ENCODE measurements around the gene TRIM17. TPM values are rescaled to one million over a fixed set of nuclear protein-coding genes. Genes with fewer than 3 reads are reported as not detected.

Gene TRIM17
- polyA plus RNA-seq, 1 donor from 2014 or later = 0.14 TPM

GRCh38 chr1:228396770-228397662 lies 19.6 kb downstream of the TRIM17 start:
- H4K20me1 ChIP-seq (ENCODE audit: insufficient read depth) = no peaks in the 10 kb centered on the region
- H3K9me2 ChIP-seq (ENCODE audit: insufficient read depth, low read length) = no peaks in the 10 kb centered on the region
- H3K9ac ChIP-seq (ENCODE audit: low read length) = no peak overlapping the region
- H2AFZ ChIP-seq (ENCODE audit: low read depth, low read length) = no peak overlapping the region
- no peak for TF ChIP-seq POLR2AphosphoS5 (IDR thresholded peaks at IDR 0.05)
- no peak for TF ChIP-seq EZH2 (IDR thresholded peaks at IDR 0.05; ENCODE audit: borderline replicate concordance, insufficient read depth, low read length, poor library complexity, severe bottlenecking)
- TF ChIP-seq REST (IDR thresholded peaks at IDR 0.05; ENCODE audit: borderline replicate concordance) = no peak
- TF ChIP-seq MXI1 (conservative IDR thresholded peaks at IDR 0.05; ENCODE audit: poor library complexity, severe bottlenecking) = no peak
- TF ChIP-seq TAF1 (IDR thresholded peaks at IDR 0.05; ENCODE audit: low read depth) = no peak
- no peak for TF ChIP-seq RAD21 (conservative IDR thresholded peaks at IDR 0.05)
- no peak for TF ChIP-seq EP300 (conservative IDR thresholded peaks at IDR 0.05; ENCODE audit: poor library complexity, severe bottlenecking)
- no peak for TF ChIP-seq CTCF (IDR thresholded peaks at IDR 0.05; ENCODE audit: poor library complexity, severe bottlenecking)
- no peak for TF ChIP-seq SMC3 (conservative IDR thresholded peaks at IDR 0.05; ENCODE audit: poor library complexity)
- no peaks in the 10 kb centered on the region for H3K36me3 ChIP-seq (ENCODE audit: insufficient read depth, low read length)
- no peak overlapping the region for H3K27ac ChIP-seq (ENCODE audit: low read length)
- no peaks in the 10 kb centered on the region for H3F3A ChIP-seq (ENCODE audit: insufficient read depth, low read length, poor library complexity, severe bottlenecking)
- H3K9me3 ChIP-seq (ENCODE audit: low read length) = no peaks in the 10 kb centered on the region
- no peak overlapping the region for H3K4me3 ChIP-seq (ENCODE audit: low read length)
- no peak overlapping the region for H3K4me2 ChIP-seq (ENCODE audit: low read length)
- H3K79me2 ChIP-seq (replicated peaks; ENCODE audit: insufficient read depth, low read length) = no peaks in the 10 kb centered on the region
- H3K27me3 ChIP-seq (ENCODE audit: insufficient read depth, low read depth, low read length) = no peaks in the 10 kb centered on the region

- Histone ChIP-seq H3K4me2 (ENCODE audit: low read length) (no peak overlapping the region), H3K9me3 (ENCODE audit: low read length) (no peaks in the 10 kb centered on the region), H3K27me3 (ENCODE audit: insufficient read depth, low read depth, low read length) (no peaks in the 10 kb centered on the region), H4K20me1 (ENCODE audit: insufficient read depth) (no peaks in the 10 kb centered on the region), H3K9me2 (ENCODE audit: insufficient read depth, low read length) (no peaks in the 10 kb centered on the region), H3K79me2 (replicated peaks; ENCODE audit: insufficient read depth, low read length) (no peaks in the 10 kb centered on the region), H3F3A (ENCODE audit: insufficient read depth, low read length, poor library complexity, severe bottlenecking) (no peaks in the 10 kb centered on the region), H3K4me3 (ENCODE audit: low read length) (no peak overlapping the region), H3K27ac (ENCODE audit: low read length) (no peak overlapping the region), H3K36me3 (ENCODE audit: insufficient read depth, low read length) (no peaks in the 10 kb centered on the region), H3K9ac (ENCODE audit: low read length) (no peak overlapping the region), H2AFZ (ENCODE audit: low read depth, low read length) (no peak overlapping the region)
- TF ChIP-seq REST (IDR thresholded peaks at IDR 0.05; ENCODE audit: borderline replicate concordance) (no peak), MXI1 (conservative IDR thresholded peaks at IDR 0.05; ENCODE audit: poor library complexity, severe bottlenecking) (no peak), EZH2 (IDR thresholded peaks at IDR 0.05; ENCODE audit: borderline replicate concordance, insufficient read depth, low read length, poor library complexity, severe bottlenecking) (no peak), EP300 (conservative IDR thresholded peaks at IDR 0.05; ENCODE audit: poor library complexity, severe bottlenecking) (no peak), POLR2AphosphoS5 (IDR thresholded peaks at IDR 0.05) (no peak), TAF1 (IDR thresholded peaks at IDR 0.05; ENCODE audit: low read depth) (no peak), RAD21 (conservative IDR thresholded peaks at IDR 0.05) (no peak), SMC3 (conservative IDR thresholded peaks at IDR 0.05; ENCODE audit: poor library complexity) (no peak), CTCF (IDR thresholded peaks at IDR 0.05; ENCODE audit: poor library complexity, severe bottlenecking) (no peak)
These were observed 21.9 kb downstream of the TRIM17 start for GRCh38 chr1:228394571-228395394.
